Measurements from ENCODE around the gene DEFB124. TPM values are rescaled to one million over a fixed set of nuclear protein-coding genes. Genes with fewer than 3 reads are reported as not detected.

The DEFB124 gene
- total RNA-seq, 1 experiment from 2014 or later, result not detected

DNA sequence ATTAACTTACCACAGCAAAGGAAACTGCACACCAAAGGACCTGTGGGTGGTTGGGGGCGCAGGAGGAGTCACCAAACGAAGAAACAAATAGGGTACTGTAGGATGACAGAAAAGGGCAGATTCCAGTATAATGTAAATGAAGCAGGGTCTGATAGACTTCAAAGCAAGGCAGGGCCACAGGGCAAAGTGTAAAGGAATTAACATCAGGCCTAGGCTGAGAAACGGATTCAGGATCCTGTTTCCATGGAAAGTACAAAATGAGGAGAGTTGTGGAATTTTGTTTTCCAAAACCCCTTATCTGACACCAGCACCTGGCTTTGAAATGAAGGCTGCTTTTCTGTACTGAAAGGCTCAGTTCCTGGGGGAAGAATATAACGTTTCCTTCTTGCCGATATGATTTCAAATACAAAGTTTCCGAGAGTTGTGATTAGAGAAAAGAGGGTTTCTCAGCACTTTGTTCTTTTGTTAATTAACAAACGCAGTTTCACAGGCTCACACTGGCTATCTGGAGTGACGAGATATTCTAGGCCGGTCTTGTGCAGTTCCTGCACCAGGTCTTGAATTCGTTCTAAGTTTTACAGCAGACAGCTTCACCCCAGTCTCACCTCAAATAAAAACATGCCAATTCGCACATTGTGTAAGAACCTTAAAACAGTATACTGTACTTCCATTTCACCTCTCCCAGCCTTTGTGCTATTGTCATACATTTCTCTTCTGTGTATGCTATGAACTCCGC, 28.7 kb downstream of the DEFB124 start:
- no peaks in the 10 kb centered on the region for H3K4me1 Mint-ChIP-seq
- H3T11ph ChIP-seq (ENCODE audit: low read length), result no peak overlapping the region
- no peaks in the 10 kb centered on the region for H4K20me1 ChIP-seq (ENCODE audit: control insufficient read depth, insufficient read depth, insufficient read length)
- H3K23me2 ChIP-seq (ENCODE audit: insufficient read length, low read depth, low read length, poor library complexity, severe bottlenecking), result no peaks in the 10 kb centered on the region
- H3K27me3 Mint-ChIP-seq (ENCODE audit: low read depth), result peaks cover 8% of the 10 kb centered on the region
- H3K14ac ChIP-seq (ENCODE audit: insufficient read depth, low read length), result no peak overlapping the region
- H2BK12ac ChIP-seq (ENCODE audit: insufficient read length, low read depth, low read length), result no peak overlapping the region
- WGBS (ENCODE audit: extremely low coverage, insufficient read length, low lambda C conversion rate), result no CpG with 5 or more reads among the region's 12 CpGs
- H3K27ac ChIP-seq (ENCODE audit: insufficient read length, low read depth, low read length), result no peak overlapping the region
- no peak overlapping the region for H3K18ac ChIP-seq (ENCODE audit: insufficient read length, low read depth, low read length)
- no peaks in the 10 kb centered on the region for H3K4me1 ChIP-seq (ENCODE audit: insufficient read depth, low read length)
- H3K4ac ChIP-seq (ENCODE audit: low read depth, low read length), result no peak overlapping the region
- no peak overlapping the region for H2BK120ac ChIP-seq (ENCODE audit: low read depth, low read length, poor library complexity, severe bottlenecking)
- H2BK15ac ChIP-seq (ENCODE audit: low read depth, low read length), result no peak overlapping the region
- H2AFZ ChIP-seq (ENCODE audit: low read length), result no peak overlapping the region
- H3K79me1 ChIP-seq (ENCODE audit: insufficient read depth, low read depth, low read length, poor library complexity, severe bottlenecking), result no peaks in the 10 kb centered on the region
- no peak overlapping the region for H4K8ac ChIP-seq (replicated peaks; ENCODE audit: insufficient read length, low read depth, low read length)
- no peak overlapping the region for H3K23ac ChIP-seq (ENCODE audit: insufficient read length, low read depth, low read length)
- H3K27me3 ChIP-seq (ENCODE audit: insufficient read depth, low read length), result no peaks in the 10 kb centered on the region
- no peak overlapping the region for H3K27ac Mint-ChIP-seq
- no peak overlapping the region for H2AK5ac ChIP-seq (ENCODE audit: insufficient read length, low read length)
- H3K4me2 ChIP-seq (ENCODE audit: insufficient read depth, insufficient read length, low read length), result no peak overlapping the region
- no peak overlapping the region for H3K9ac ChIP-seq (ENCODE audit: extremely low read depth, insufficient read length, low read length)
- no peak overlapping the region for H3K4me3 Mint-ChIP-seq
- peaks cover 68% of the 10 kb centered on the region for H3K9me3 ChIP-seq (ENCODE audit: control insufficient read depth, low read depth, low read length)
- TF ChIP-seq, protein P1, sequence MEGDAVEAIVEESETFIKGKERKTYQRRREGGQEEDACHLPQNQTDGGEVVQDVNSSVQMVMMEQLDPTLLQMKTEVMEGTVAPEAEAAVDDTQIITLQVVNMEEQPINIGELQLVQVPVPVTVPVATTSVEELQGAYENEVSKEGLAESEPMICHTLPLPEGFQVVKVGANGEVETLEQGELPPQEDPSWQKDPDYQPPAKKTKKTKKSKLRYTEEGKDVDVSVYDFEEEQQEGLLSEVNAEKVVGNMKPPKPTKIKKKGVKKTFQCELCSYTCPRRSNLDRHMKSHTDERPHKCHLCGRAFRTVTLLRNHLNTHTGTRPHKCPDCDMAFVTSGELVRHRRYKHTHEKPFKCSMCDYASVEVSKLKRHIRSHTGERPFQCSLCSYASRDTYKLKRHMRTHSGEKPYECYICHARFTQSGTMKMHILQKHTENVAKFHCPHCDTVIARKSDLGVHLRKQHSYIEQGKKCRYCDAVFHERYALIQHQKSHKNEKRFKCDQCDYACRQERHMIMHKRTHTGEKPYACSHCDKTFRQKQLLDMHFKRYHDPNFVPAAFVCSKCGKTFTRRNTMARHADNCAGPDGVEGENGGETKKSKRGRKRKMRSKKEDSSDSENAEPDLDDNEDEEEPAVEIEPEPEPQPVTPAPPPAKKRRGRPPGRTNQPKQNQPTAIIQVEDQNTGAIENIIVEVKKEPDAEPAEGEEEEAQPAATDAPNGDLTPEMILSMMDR (conservative IDR thresholded peaks at IDR 0.05), result no peak
- H3K9me3 Mint-ChIP-seq, result peaks cover 87 to 90% of the 10 kb centered on the region in 2 experiments
- no peak for DNase-seq
- no peaks in the 10 kb centered on the region for H3K79me2 ChIP-seq (ENCODE audit: insufficient read depth, low read length)
- no peak overlapping the region for H4K5ac ChIP-seq (ENCODE audit: insufficient read length, low read depth, low read length)
- no peak overlapping the region for H4K91ac ChIP-seq (ENCODE audit: insufficient read length, low read depth, low read length)
- no peak overlapping the region for H2BK5ac ChIP-seq (ENCODE audit: insufficient read length, low read length)
- H3K56ac ChIP-seq (ENCODE audit: insufficient read length, low read depth, low read length), result no peak overlapping the region
- no peak overlapping the region for H2BK20ac ChIP-seq (ENCODE audit: low read depth, low read length, poor library complexity, severe bottlenecking)
- peaks cover 6 to 46% (median 11%) of the 10 kb centered on the region in 3 experiments; a peak in 6 of 7 replicates for H3K36me3 Mint-ChIP-seq (ENCODE audit: insufficient read depth in 1 of 3, low read depth in 3 of 3)
